HG02981 (cell line): ENCODE data around the gene SMPD2.
"Not testable (repeated sequence)": the region's sequence is repeated elsewhere in the genome, so short reads cannot be mapped to it uniquely, and the experiment has no call there.

Source experiments
- ATAC-seq: cut with Tn5 transposase; IDR thresholded peaks from one replicate; pipeline ENCODE4 v1.9.1; 2021; ENCODE audit warnings: mild to moderate bottlenecking, moderate library complexity; ENCODE audit not compliant: unreplicated experiment

The SMPD2 gene

DNA sequence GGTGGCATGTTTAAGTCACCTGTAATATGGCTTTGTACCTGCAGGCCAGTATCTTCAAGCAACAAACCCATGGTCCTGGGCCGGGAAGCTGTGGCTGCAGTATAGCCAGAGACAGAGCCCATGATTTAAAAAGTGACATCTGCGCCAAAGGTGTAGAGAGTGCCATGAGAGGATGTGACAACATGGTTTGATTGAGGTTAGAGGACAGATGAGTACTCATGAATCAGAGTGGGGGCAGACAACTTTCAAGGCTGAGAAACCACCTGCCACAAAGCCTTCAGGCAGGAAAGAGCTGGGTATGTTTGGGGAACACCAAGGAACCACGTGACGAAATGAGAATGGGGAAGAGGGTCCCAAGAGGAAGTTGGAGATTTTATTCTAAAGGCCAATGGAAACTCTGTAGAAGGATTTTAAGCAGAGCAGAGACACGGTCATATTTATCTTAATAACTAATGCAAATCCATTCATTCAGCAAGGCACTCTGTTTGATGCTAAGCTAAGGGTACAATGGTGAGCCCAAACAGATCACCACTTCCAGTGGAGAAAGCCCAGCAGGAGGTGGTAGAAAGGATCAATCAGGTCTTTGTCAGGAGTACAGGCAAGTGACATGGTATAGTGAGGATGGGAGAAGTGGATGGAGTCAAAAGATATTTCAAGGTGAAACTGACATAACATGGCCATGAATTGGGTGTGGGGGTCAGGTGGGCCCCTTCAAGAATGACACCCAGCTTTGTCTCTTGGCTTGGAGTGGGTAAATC, 18.4 kb downstream of the SMPD2 start:
- peak; percentile 37 for ATAC-seq

DNA sequence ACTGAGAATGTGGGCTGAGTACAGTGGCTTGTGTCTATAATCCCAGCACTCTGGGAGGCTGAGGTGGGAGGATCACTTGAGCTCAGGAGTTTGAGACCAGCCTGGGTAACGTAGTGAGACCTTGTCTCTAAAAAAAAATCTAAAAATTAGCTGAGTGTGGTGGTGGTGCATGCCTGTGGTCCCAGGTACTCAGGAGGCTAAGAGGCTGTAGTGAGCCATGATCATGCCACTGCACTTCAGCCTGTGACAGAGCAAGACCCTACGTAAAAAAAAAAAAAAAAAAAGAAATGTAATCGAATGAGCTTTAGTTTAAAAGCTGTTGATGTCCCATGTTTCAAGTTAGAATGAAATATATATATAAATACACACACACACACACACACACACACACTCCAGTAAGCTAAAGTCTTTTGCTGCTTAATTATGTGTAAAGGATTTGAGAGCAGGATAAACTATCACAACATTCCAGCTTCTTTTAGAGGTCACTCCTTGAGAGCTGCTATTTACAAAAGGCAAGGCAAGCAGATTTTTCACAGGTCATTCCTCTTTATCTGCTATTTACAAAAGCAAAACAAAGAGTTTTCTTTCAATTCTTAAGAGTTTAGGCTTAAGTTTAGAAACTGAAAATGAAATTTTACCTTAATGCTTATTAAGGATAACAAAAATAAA, 19.8 kb downstream of the SMPD2 start:
- ATAC-seq: no peak

DNA sequence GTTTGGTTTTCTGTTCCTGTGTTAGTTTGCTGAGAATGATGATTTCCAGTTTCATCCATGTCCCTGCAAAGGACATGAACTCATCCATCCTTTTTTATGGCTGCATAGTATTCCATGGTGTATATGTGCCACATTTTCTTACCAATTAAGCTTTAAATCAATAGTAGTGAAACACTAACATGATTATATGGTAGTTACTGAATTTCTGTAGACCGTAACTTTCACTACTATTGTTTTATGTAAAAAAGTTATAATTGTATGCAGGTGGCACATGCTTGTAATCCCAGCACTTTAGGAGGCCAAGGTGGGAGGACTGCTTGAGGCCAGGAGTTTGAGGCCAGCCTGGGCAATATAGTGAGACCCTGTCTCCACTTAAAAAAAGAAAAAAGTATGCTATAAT, 20.7 kb downstream of the SMPD2 start:
- not testable (repeated sequence) for ATAC-seq

DNA sequence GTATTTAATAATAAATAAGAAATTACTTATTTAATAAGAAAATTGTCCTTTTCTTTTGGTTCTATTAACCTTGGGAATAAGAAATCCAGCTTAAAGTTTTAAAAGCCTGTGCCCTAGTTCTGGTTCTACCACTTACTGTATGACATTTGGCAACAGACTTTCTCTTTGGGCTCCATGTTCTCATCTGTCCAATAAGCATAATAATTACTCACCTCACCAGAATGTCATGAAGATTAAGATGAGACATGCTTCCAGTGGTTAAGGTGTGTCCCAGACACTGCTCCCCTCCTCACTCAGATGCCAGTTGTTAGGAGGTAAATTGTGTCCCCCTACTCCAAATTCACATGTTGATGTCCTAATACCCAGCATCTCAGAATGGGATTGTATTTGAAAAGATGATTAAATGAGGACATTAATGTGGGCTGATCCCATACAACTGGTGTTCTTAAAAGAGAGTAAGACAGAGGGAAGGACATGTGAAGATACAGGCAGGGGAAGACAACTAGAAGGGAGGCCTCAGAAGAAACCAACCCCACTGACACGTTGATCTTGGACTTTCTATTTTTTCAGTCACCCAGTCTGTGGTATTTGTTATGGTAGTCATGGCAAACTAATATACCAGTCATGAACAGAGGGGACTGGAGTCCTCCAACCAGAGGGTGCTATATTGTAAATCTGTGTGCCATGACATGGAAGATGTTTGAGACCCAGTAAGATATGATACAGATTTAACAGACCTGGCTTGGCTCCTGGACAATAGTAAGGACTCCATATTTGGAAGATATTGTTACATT, 21.4 kb downstream of the SMPD2 start:
- ATAC-seq: no peak

DNA sequence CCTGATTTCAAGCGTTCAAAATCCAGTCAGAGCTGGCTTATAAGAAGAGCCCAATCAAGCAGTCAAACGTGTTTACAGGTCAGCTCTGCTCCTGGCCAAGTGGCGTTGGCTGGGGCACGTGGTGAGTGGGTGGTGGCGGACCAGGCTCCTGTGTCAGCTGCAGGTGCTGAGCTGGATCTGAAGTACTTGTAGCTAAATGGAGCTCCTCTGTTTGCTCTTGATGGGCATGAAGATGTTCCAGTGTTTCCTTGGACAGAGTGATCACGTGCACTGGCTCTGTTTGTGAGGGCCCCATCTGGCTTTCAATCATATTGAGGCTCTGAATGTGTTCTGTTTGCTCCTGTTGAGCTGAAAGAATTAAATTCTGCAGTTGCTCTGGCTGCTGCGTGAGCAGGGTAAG, 25.2 kb downstream of the SMPD2 start:
- ATAC-seq: no peak

DNA sequence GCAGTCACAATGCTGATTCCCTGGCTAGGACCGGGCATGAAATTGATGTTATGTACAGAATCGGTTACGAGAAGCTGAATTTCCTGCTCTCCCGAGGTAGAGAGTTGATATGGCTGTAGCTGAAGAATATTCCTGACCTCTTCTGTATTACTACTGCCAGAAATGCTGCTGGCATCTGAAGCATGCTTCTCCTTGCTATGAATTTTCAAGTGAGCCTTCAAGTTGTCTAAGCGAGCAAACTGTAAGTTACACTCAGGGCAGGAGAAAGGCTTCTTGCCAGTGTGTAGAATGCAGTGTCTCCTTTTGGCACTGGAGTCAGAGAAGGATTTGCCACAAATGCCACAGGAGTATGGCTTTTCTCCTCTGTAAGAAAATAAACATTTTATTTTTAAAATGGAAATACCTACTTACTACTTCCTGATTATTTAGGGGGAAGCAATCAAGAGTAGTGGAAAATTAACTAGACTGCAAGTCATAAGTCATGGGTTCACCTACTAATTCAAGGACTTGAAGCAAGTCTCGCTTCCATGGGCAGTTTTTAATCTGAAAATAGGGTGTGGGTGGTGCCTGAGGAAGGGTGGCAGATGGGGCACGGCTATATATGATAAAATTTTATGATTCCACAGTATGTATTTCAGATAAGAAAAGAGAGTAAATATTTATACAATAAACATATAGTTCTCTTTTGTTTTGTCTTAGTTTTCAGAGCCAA, 25.8 kb downstream of the SMPD2 start:
- no peak for ATAC-seq

DNA sequence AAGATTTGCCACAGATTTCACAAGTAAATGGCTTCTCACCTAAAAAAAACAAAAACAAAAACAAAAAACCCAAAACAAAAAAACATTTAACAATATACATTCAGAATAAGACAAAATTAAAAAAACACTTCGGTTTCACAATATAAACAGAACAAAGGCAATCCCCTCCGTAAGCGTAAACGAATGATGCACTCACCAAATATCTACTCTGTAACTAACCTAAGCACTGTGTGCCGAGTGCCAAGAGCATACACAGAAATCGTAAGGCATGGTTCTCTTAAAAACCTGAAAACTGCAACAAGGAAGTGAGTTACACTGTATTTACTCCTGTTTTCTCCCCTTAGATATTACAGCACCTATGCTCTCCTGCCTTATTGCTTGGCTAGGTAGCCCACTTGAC, 27.2 kb downstream of the SMPD2 start:
- ATAC-seq: no peak

DNA sequence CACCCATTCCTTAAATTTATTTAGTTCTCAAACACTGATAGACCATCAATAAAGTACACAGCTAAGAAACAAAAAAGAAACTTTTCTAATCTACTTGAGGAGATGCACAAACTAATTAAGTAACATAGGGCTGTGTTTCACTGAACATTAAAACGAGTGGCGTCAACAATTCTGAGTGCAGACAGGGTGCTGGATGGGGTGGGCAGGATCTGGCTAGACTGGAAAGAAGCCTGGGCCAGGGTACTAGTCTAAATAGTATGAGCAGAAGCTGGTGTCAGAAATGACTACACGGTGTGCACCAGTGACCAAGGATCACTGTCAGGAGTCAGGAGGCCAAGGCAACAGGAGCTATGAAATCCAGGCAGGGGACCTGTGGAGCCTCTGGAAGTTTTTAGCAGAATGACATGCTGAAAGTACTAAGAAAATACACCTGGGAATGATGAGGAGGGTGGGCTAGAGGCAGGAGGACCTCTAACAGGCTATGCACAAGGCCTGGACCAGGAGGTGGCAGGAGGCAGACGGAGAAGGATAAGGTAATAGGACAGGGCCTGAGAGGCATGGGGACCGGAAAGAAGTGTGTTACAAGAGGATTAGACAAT, 29.2 kb downstream of the SMPD2 start:
- no peak for ATAC-seq

DNA sequence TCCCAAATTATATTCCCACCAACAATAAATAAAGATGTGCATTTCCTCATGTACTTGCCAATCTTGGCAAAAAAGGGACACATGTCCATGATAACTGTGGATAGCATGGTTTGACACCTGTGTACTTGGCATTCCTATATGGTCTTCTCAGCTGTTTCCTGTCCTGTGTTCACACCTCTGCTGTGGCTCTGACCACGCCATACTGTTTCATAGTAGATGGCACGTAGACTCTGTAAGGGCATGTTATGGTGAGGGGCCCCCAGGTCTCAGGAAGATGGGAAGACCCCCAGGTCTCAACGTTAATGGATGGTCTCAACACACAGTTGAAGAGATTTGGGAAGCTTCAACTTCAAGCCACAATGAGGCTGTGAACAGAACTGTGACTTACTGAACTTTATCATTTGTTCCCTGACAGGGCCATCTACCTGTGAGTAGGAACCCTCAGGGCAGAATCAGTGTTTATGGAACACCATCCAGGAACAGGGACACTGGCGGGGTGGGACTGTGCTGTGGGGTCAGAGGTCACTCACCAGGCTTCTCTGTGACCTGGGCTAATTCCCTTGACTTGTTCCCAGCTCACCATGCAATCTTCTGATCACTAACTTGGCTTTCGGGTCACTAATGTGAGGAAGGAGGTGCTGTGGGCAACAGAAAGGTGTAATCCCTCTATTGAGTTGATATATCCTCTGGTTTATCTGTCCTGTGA, 30.7 kb downstream of the SMPD2 start:
- no peak for ATAC-seq

DNA sequence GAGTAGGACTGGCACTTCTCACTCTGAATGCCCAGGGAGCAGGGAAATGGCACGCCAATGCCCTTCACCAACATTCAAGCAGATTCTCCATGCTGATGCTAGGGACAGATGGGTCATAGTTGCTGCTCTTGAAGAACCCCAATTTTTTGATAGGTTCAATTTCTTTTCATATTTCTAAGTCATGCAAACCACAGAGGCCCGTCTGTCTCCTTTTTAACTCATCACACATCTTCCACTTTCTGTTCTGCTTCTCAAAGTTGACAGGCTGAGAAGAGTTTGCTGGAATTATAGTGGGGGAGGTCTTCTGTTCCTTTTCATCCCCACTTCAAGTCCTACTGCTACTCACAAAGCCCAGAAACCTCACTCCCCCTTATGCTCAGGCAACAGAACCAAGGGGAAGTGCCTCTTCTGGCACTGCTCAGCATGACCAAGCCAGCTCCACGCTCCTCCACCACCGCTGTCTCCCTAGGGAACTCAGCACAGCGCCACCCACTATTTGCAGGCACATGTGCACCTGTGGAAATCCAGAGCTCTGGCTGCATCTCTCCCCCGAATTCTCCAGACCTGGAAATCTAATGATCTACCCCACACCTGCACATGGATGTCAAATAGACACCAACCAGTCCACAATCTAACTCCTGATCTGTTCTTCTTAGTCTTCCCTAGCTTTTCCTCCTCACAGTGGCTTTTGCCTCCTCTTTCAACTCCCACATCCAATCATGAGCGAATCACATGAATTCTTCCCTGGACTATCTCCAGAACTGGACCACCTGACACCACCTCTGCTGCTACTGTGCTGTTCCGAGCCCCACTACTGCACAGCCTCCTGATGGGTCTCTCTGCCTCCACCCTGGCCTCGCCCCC, 31.8 kb downstream of the SMPD2 start:
- peak; percentile 59 for ATAC-seq

DNA sequence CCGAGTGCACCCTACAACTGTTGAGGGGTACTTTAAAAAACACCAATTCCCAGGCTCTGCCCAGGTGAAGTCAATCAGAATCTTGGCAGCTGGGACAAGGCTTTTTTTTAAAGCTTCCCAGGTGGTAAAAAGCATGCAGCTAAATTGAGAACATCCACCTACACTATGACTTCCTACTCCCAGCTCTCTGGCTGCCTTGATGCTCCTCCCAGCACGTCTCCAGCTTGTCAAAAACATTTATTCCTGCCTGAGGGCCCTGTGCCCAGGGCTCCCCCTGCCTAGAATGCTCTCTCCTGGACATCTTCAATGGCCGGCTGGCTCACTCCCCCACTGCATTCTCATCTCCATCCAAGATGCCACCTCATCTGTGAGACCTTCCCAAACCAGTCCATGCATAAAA, 32.6 kb downstream of the SMPD2 start:
- no peak for ATAC-seq

DNA sequence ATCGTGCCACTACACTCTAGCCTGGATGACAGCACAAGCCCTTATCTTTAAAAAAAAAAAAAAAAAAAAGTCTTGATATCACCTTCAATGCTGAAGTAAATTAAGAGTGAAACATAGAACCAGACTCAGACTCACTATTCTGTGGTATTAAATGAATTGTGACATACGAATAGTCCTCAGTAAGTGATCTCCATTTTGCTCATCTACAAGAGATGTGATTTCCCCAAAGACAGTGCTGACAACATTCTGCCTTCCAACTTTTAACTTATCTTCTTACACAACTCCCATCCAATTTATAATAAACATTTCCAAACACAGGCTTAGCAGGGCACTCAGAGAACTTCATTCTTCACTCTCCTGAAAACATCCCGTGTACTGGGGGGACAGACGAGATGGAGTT, 34.5 kb downstream of the SMPD2 start:
- no peak for ATAC-seq

DNA sequence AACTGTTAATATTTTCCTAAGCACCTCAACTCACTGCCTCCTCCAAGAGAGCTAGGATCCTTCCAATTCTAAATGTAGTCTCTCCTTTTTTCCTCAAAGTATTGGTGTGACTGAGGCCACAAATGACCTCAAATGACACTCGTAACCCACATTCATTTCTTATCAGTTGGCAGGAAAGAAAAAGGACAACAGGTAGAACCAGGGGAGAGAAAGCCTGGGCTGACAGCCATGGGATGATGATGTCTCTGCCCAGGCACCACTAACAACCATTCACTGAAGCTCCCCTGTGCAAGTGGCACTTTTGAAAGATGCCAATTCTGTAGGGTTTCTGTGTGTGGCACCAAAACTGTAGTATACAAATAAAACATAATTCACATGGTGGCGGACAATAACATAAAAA, 35.1 kb downstream of the SMPD2 start:
- no peak for ATAC-seq

DNA sequence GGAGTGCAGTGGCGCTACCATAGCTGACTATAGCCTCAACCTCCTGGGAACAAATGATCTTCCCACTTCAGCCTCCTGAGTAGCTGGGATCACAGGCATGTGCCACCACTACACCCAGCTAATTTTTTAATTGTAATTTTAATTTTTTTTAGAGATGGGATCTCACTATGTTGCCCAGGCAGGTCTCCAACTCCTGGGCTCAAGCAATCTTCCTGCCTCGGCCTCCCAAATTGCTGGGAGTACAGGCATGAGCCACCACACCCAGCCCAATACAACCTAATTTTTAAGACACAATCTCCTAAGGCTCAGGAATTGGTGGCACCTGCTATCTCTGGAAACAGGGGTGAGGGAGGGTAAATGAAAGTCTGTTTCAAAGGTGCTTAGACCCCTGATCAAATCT, 36.7 kb downstream of the SMPD2 start:
- no peak for ATAC-seq

DNA sequence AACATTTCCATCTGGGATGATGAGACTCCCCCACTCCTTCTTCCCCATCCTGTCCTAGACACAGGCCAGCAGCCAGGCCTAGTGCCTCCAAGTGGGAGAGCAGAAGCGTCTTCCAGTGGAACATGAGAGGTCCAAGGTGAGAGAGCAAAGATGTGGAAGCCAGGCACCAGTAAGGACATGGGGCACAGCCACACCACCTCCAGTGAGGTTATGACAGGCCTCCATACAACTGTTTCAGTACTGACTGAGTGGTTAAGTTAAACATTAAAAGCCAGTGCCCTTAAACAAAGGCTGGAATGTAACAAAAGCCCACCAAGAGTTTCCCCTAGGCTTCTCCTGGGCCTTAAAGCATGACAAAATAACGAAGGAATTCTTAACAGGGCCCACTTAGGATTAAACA, 37.2 kb downstream of the SMPD2 start:
- ATAC-seq: peak; percentile 77

DNA sequence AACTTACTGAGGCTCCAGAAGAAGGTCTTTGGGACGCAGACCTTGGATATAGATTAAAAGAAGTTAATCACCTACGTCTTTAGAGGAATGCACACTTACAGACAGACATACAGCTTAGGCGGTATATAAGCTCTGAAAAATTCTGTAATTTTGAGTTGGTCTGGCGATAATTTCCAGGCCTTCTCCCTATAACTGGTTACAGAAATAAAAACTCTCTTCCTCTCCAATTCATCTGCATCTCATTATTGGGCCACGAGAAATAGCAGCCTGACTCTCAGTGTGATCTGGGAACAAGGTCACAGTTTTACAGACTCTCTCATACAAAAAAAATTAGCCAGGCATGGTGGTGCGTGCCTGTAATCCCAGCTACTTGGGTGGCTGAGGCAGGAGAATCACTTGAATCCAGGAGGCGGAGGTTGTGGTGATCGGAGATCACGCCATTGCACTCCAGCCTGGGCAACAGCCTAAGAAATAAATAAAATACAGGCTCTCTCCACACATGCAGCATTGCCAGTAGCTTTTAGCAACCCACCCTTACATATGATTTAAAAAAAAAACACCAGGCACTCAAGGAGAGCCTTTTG, 37.8 kb downstream of the SMPD2 start:
- ATAC-seq: no peak

DNA sequence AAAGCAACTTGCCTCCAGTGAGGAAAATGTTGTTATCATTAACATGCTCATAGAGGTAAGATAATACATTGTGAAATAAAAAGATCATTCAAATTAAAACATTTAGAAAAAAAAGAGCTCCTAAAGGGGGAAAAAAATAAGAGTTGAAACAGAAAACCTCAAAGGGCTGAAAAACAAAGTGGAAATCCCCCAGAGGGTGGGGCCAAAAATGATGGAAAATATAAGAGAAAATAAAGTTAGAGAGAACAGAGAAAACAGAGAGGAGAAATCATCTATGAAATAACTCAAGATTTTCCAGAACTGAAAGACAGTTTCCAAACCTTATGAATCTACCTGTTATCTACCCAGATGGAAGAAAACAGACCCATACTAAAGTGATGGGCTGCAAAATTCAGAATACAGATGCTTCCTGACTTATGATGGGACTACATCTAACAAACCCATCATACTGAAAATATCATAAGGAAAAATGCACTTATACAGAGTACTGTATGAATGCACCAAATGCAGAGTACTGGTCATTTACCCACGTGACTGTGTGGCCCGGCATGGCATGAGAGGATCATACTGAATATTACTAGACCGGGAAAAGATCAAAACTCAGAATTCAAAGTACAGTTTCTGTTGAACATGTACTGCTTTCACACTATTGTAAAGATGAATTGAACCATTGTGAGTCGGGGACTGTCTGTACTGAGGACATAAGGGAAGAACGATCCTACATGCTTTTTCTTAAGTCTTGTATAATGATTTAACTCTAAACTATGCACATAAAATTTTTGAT, 38.5 kb downstream of the SMPD2 start:
- ATAC-seq: no peak

DNA sequence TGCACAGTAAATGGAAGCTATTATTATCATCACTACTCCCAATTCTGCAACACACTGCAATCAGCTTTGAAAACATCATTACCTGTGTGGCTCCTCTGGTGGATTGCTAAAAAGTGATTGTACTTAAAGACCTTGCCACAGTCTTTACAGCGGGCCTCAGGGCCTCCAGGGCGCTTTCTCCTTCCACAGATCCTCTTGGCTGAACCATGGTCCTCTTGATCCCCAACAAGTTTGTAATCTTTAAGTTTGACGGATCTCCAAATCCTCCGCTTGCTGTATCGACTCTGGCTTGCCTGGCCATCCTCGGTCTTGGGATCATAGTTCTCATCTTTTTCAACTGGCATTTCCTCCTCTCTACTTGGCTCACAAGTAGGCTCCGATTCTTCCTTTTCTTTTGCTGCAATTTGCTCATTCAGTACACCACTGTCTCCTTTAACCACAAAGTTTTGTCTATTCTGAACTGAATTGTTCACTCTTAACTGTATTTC, 40.5 kb downstream of the SMPD2 start:
- no peak for ATAC-seq
